H9 (cell line): ENCODE measurements around the gene ZFP36L1. TPM values are rescaled to one million over a fixed set of nuclear protein-coding genes. Genes with fewer than 3 reads are reported as not detected.

Source experiments
- DNase-seq: peaks from one replicate; pipeline ENCODE4 v3.0.0-alpha.2; 2017
- H2AFZ ChIP-seq: one replicate; pipeline ENCODE4 v1.6.1; 2013; ENCODE audit warnings: mild to moderate bottlenecking, low read length, control low read depth, moderate library complexity
- H2AK5ac ChIP-seq: 2 replicates; pipeline ENCODE4 v1.6.1; 2013; ENCODE audit warnings: low read length, control low read depth, mixed read lengths; ENCODE audit not compliant: insufficient read length
- H2BK120ac ChIP-seq: one replicate; pipeline ENCODE4 v1.6.1; 2013; ENCODE audit warnings: low read depth, mild to moderate bottlenecking, low read length, control low read depth, inconsistent platforms; ENCODE audit not compliant: poor library complexity, severe bottlenecking
- H2BK12ac ChIP-seq: 2 replicates; pipeline ENCODE4 v1.6.1; 2013; ENCODE audit warnings: low read length, control low read depth, mixed read lengths, low read depth; ENCODE audit not compliant: insufficient read length
- H2BK15ac ChIP-seq: 2 replicates; pipeline ENCODE4 v1.6.1; 2013; ENCODE audit warnings: low read depth, low read length, control low read depth
- H2BK20ac ChIP-seq: one replicate; pipeline ENCODE4 v1.6.1; 2013; ENCODE audit warnings: low read depth, mild to moderate bottlenecking, low read length, control low read depth, inconsistent platforms; ENCODE audit not compliant: poor library complexity, severe bottlenecking
- H2BK5ac ChIP-seq: 2 replicates; pipeline ENCODE4 v1.6.1; 2013; ENCODE audit warnings: low read length, control low read depth, mixed read lengths; ENCODE audit not compliant: insufficient read length
- H3K14ac ChIP-seq: 2 replicates; pipeline ENCODE4 v1.6.1; 2013; ENCODE audit warnings: low read length, control low read depth; ENCODE audit not compliant: insufficient read depth
- H3K18ac ChIP-seq: 2 replicates; pipeline ENCODE4 v1.6.1; 2013; ENCODE audit warnings: low read depth, mild to moderate bottlenecking, mixed read lengths, low read length, control low read depth; ENCODE audit not compliant: insufficient read length
- H3K23ac ChIP-seq: 2 replicates; pipeline ENCODE4 v1.6.1; 2013; ENCODE audit warnings: low read length, control low read depth, mixed read lengths, low read depth; ENCODE audit not compliant: insufficient read length
- H3K23me2 ChIP-seq: 2 replicates; pipeline ENCODE4 v1.6.1; 2013; ENCODE audit warnings: low read depth, mild to moderate bottlenecking, mixed read lengths, low read length, control low read depth; ENCODE audit not compliant: insufficient read length, poor library complexity, severe bottlenecking
- H3K27ac ChIP-seq: 2 replicates; pipeline ENCODE4 v1.5.1; 2013; ENCODE audit warnings: low read length, control low read depth, mixed read lengths, low read depth; ENCODE audit not compliant: insufficient read length
- H3K27me3 ChIP-seq: 2 replicates; pipeline ENCODE4 v1.6.1; 2013; ENCODE audit warnings: low read length, control low read depth, inconsistent platforms; ENCODE audit not compliant: insufficient read depth
- H3K4ac ChIP-seq: 2 replicates; pipeline ENCODE4 v1.6.1; 2013; ENCODE audit warnings: low read depth, mild to moderate bottlenecking, control low read depth, inconsistent platforms, low read length, moderate library complexity
- H3K4me1 ChIP-seq: 2 replicates; pipeline ENCODE4 v1.6.1; 2013; ENCODE audit warnings: low read length, control low read depth, inconsistent platforms; ENCODE audit not compliant: insufficient read depth
- H3K4me2 ChIP-seq: 2 replicates; pipeline ENCODE4 v1.6.1; 2013; ENCODE audit warnings: low read length, control low read depth, mixed read lengths; ENCODE audit not compliant: insufficient read length, insufficient read depth
- H3K56ac ChIP-seq: 2 replicates; pipeline ENCODE4 v1.6.1; 2013; ENCODE audit warnings: low read depth, mild to moderate bottlenecking, mixed read lengths, low read length, control low read depth; ENCODE audit not compliant: insufficient read length
- H3K79me1 ChIP-seq: 2 replicates; pipeline ENCODE4 v1.6.1; 2013; ENCODE audit warnings: low read depth, mild to moderate bottlenecking, moderate library complexity, low read length, control low read depth, inconsistent platforms; ENCODE audit not compliant: insufficient read depth, poor library complexity, severe bottlenecking
- H3K79me2 ChIP-seq: 2 replicates; pipeline ENCODE4 v1.6.1; 2013; ENCODE audit warnings: low read length, control low read depth, inconsistent platforms; ENCODE audit not compliant: insufficient read depth
- H3K9ac ChIP-seq: 2 replicates; pipeline ENCODE4 v1.6.1; 2013; ENCODE audit warnings: low read length, control low read depth, mixed read lengths; ENCODE audit not compliant: insufficient read length; ENCODE audit errors: extremely low read depth
- H3K9me3 ChIP-seq: one replicate; pipeline ENCODE4 v1.6.1; 2013; ENCODE audit warnings: low read depth, low read length, inconsistent platforms; ENCODE audit not compliant: control insufficient read depth
- H3T11ph ChIP-seq: one replicate; pipeline ENCODE4 v1.6.1; 2013; ENCODE audit warnings: mild to moderate bottlenecking, low read length, control low read depth, inconsistent platforms
- H4K20me1 ChIP-seq: one replicate; pipeline ENCODE4 v1.6.1; 2013; ENCODE audit not compliant: control insufficient read depth, insufficient read length, insufficient read depth
- H4K5ac ChIP-seq: 2 replicates; pipeline ENCODE4 v1.6.1; 2013; ENCODE audit warnings: low read depth, mild to moderate bottlenecking, mixed read lengths, low read length, control low read depth; ENCODE audit not compliant: insufficient read length
- H4K8ac ChIP-seq: replicated peaks from 2 replicates; pipeline ENCODE4 v1.6.1; 2013; ENCODE audit warnings: low read length, control low read depth, mixed read lengths, low read depth; ENCODE audit not compliant: insufficient read length
- H4K91ac ChIP-seq: 2 replicates; pipeline ENCODE4 v1.6.1; 2013; ENCODE audit warnings: low read depth, mild to moderate bottlenecking, moderate library complexity, mixed read lengths, low read length, control low read depth; ENCODE audit not compliant: insufficient read length
- H3K27ac Mint-ChIP-seq, 3 experiments: 2 replicates in 2 of 3; 3 replicates in 1 of 3; pipeline ENCODE4 v1.8.0; 2020 to 2021; ENCODE audit warnings: mixed read lengths in 3 of 3, mild to moderate bottlenecking in 1 of 3, moderate library complexity in 1 of 3
- H3K27me3 Mint-ChIP-seq: 2 replicates; pipeline ENCODE4 v1.8.0; 2021; ENCODE audit warnings: low read depth, mild to moderate bottlenecking, moderate library complexity, mixed read lengths
- H3K36me3 Mint-ChIP-seq, 3 experiments: 2 replicates in 2 of 3; 3 replicates in 1 of 3; pipeline ENCODE4 v1.8.0; 2020 to 2021; ENCODE audit warnings: low read depth in 3 of 3, mixed read lengths in 3 of 3; ENCODE audit not compliant: insufficient read depth in 1 of 3
- H3K4me1 Mint-ChIP-seq, 2 experiments: 2 replicates each; pipeline ENCODE4 v1.8.0; 2020; ENCODE audit warnings: mixed read lengths in 2 of 2
- H3K4me3 Mint-ChIP-seq, 2 experiments: 2 replicates in 1 of 2; 3 replicates in 1 of 2; pipeline ENCODE4 v1.8.0; 2020 to 2021; ENCODE audit warnings: mild to moderate bottlenecking in 2 of 2, mixed read lengths in 2 of 2, moderate library complexity in 1 of 2
- H3K9me3 Mint-ChIP-seq, 2 experiments: 2 replicates in 1 of 2; 3 replicates in 1 of 2; pipeline ENCODE4 v1.8.0; 2020; ENCODE audit warnings: mild to moderate bottlenecking in 2 of 2, mixed read lengths in 2 of 2, moderate library complexity in 1 of 2
- CTCF ChIP-seq: fragments of 200-600 bp; sonication (generic); conservative IDR thresholded peaks from 3 replicates; pipeline ENCODE4 v1.8.0; 2021; ENCODE audit warnings: antibody characterized with exemption, mild to moderate bottlenecking
- WGBS: extraction: QIAGEN DNeasy Blood & Tissue Kit; methylation state at CpG from one replicate; pipeline ENCODE4 v1.1.7; 2013; ENCODE audit warnings: missing lambda C conversion rate, low lambda C conversion rate, mixed read lengths; ENCODE audit not compliant: insufficient read length; ENCODE audit errors: extremely low coverage; 5-methylcytosine and 5-hydroxymethylcytosine counted together
- total RNA-seq: library from RNA; stranded (reverse); gene quantifications from 2 replicates; pipeline ENCODE4 v1.2.1, GENCODE V29; 2021

ZFP36L1 gene
- total RNA-seq, 1 experiment from 2014 or later = 109 TPM

- no peak overlapping the region for H3K18ac ChIP-seq
- no peaks in the 10 kb centered on the region for H3K79me1 ChIP-seq
- no peak overlapping the region for H2BK120ac ChIP-seq
- no peak overlapping the region for H2AFZ ChIP-seq
- H3K9me3 ChIP-seq = no peaks in the 10 kb centered on the region
- no peak overlapping the region for H2BK5ac ChIP-seq
- peaks cover 13 to 26% of the 10 kb centered on the region in 2 experiments for H3K4me1 Mint-ChIP-seq
- no peaks in the 10 kb centered on the region for H3K79me2 ChIP-seq
- H4K20me1 ChIP-seq = no peaks in the 10 kb centered on the region
- H3K4me2 ChIP-seq = no peak overlapping the region
- H3T11ph ChIP-seq = no peak overlapping the region
- H3K23ac ChIP-seq = no peak overlapping the region
- no peak overlapping the region for H3K56ac ChIP-seq
- no peaks in the 10 kb centered on the region for H3K23me2 ChIP-seq
- no peak overlapping the region for H4K91ac ChIP-seq
- no peaks in the 10 kb centered on the region; a peak in 1 of 7 replicates for H3K36me3 Mint-ChIP-seq
- H2BK20ac ChIP-seq = no peak overlapping the region
- H3K14ac ChIP-seq = no peak overlapping the region
- no peak for TF ChIP-seq CTCF
- no peak for DNase-seq
- H3K4me1 ChIP-seq = no peaks in the 10 kb centered on the region
- peaks cover 13% of the 10 kb centered on the region for H3K27me3 Mint-ChIP-seq
- no peak overlapping the region for H4K8ac ChIP-seq
- H3K9me3 Mint-ChIP-seq = no peaks in the 10 kb centered on the region
- H3K27me3 ChIP-seq = no peaks in the 10 kb centered on the region
- H2AK5ac ChIP-seq = no peak overlapping the region
- H3K4ac ChIP-seq = no peak overlapping the region
- H4K5ac ChIP-seq = no peak overlapping the region
- no CpG with 5 or more reads among the region's 7 CpGs for WGBS
- no peak overlapping the region for H3K4me3 Mint-ChIP-seq
- H3K27ac ChIP-seq = no peak overlapping the region
- no peak overlapping the region for H3K9ac ChIP-seq
- no peak overlapping the region for H2BK15ac ChIP-seq
- H3K27ac Mint-ChIP-seq = no peak overlapping the region; a peak in 1 of 7 replicates
- H2BK12ac ChIP-seq = no peak overlapping the region
These were observed 12.3 kb downstream of the ZFP36L1 start for GRCh38 chr14:68780358-68781160.
